ENCODE data around the gene TMEM234. TPM values are rescaled to one million over a fixed set of nuclear protein-coding genes. Genes with fewer than 3 reads are reported as not detected.

TMEM234 gene
- total RNA-seq, 1 donor from 2014 or later, result 35.5 TPM

- intact Hi-C loops (cut with micrococcal nuclease), result no loop called here
- H3K36me3 Mint-ChIP-seq (ENCODE audit: low read depth), result peaks cover 72% of the 10 kb centered on the region
- H3K27ac Mint-ChIP-seq, result peak overlapping the region; percentile 57
- H3K4me3 Mint-ChIP-seq, result no peak overlapping the region
- peaks cover 9% of the 10 kb centered on the region for H3K4me1 Mint-ChIP-seq
- H3K9me3 Mint-ChIP-seq, result no peaks in the 10 kb centered on the region
- H3K27me3 Mint-ChIP-seq, result no peaks in the 10 kb centered on the region
- no peak for TF ChIP-seq CTCF (IDR thresholded peaks at IDR 0.05)
- CTCF ChIA-PET, result interaction anchor here (0.6 to 2.0 kb wide), 3 partner anchors 13 to 165 kb away, joined by 3 to 5 read pairs (median 4); no protein-coding TSS in a partner anchor
- ATAC-seq (ENCODE audit: low read depth) (no peak), DNase-seq (no peak)
- POLR2A ChIA-PET, result interaction anchor here (1.8 kb wide), 1 partner anchor 12 kb away, joined by 4 read pairs; no protein-coding TSS in a partner anchor
These were observed 6.6 kb upstream of the TMEM234 start for GRCh38 chr1:32228771-32229170.

GRCh38 chr1:32224285-32224684, 2.1 kb upstream of the TMEM234 start:
- Mint-ChIP-seq H3K9me3 (no peaks in the 10 kb centered on the region), H3K4me3 (peak overlapping the region; percentile 96), H3K36me3 (ENCODE audit: low read depth) (peaks cover 66% of the 10 kb centered on the region), H3K27me3 (no peaks in the 10 kb centered on the region), H3K4me1 (peaks cover 48% of the 10 kb centered on the region), H3K27ac (no peak overlapping the region)
- ATAC-seq (ENCODE audit: low read depth) (no peak), DNase-seq (no peak)
- no peak for TF ChIP-seq CTCF (IDR thresholded peaks at IDR 0.05)
- ChIA-PET POLR2A (interaction anchor here (0.7 to 5.0 kb wide), 5 partner anchors 16 to 152 kb away, joined by 3 to 47 read pairs (median 13); partner anchors contain the start of genes HDAC1, LCK and TMEM39B), CTCF (interaction anchor here (0.9 to 1.3 kb wide), 2 partner anchors 26 to 176 kb away, joined by 4 to 5 read pairs; no protein-coding TSS in a partner anchor)
- intact Hi-C loops (cut with micrococcal nuclease), result loop anchor here (5.0 kb wide), 1 partner anchor 152 kb away; the partner anchor contains the start of gene TMEM39B

- peak overlapping the region; percentile 96 for H3K4me3 Mint-ChIP-seq
- CTCF ChIA-PET, result interaction anchor here (0.8 to 1.7 kb wide), 4 partner anchors 17 to 177 kb away, joined by 3 to 7 read pairs (median 4); no protein-coding TSS in a partner anchor
- peaks cover 50% of the 10 kb centered on the region for H3K4me1 Mint-ChIP-seq
- H3K36me3 Mint-ChIP-seq (ENCODE audit: low read depth), result peaks cover 62% of the 10 kb centered on the region
- no peaks in the 10 kb centered on the region for H3K9me3 Mint-ChIP-seq
- TF ChIP-seq CTCF (IDR thresholded peaks at IDR 0.05), result no peak
- ATAC-seq (ENCODE audit: low read depth), result no peak
- H3K27ac Mint-ChIP-seq, result no peak overlapping the region
- DNase-seq, result no peak
- intact Hi-C loops (cut with micrococcal nuclease), result loop anchor here (2.0 to 5.0 kb wide), 3 partner anchors 27 to 171 kb away; partner anchors contain the start of genes BSDC1, LCK and TMEM39B
- POLR2A ChIA-PET, result interaction anchor here (0.7 to 5.0 kb wide), 6 partner anchors 17 to 151 kb away, joined by 3 to 47 read pairs (median 8); partner anchors contain the start of genes CCDC28B, HDAC1, LCK and TMEM39B
- H3K27me3 Mint-ChIP-seq, result no peaks in the 10 kb centered on the region
These were observed 1.5 kb upstream of the TMEM234 start for GRCh38 chr1:32223683-32224082.

- Mint-ChIP-seq H3K4me3 (peak overlapping the region; percentile 96), H3K4me1 (peaks cover 50% of the 10 kb centered on the region), H3K9me3 (no peaks in the 10 kb centered on the region), H3K27ac (peak overlapping the region; percentile 95), H3K36me3 (ENCODE audit: low read depth) (peaks cover 59% of the 10 kb centered on the region), H3K27me3 (no peaks in the 10 kb centered on the region)
- ATAC-seq (ENCODE audit: low read depth) (no peak), DNase-seq (no peak)
- intact Hi-C loops (cut with micrococcal nuclease), result loop anchor here (5.0 kb wide), 1 partner anchor 149 kb away; the partner anchor contains the start of gene TMEM39B
- no peak for TF ChIP-seq CTCF (IDR thresholded peaks at IDR 0.05)
- POLR2A ChIA-PET, result interaction anchor here (0.6 to 5.0 kb wide), 10 partner anchors 12 to 179 kb away, joined by 3 to 47 read pairs (median 12); partner anchors contain the start of genes BSDC1, CCDC28B, DCDC2B and HDAC1
- CTCF ChIA-PET, result interaction anchor here (1.2 to 1.4 kb wide), 2 partner anchors 95 to 181 kb away, joined by 3 to 4 read pairs; no protein-coding TSS in a partner anchor
These were observed 573 bp downstream of the TMEM234 start for GRCh38 chr1:32221581-32221979.
